ENCODE results near the gene GATAD2A.

Gene GATAD2A

GRCh38 chr19:19448238-19448544 is 42.7 kb downstream of the GATAD2A start:
- no peak for TF ChIP-seq REST (IDR thresholded peaks at IDR 0.05; ENCODE audit: insufficient read depth in 1 of 2, low read depth in 2 of 2, low read length in 2 of 2)
- TF ChIP-seq POLR2AphosphoS5 (IDR thresholded peaks at IDR 0.05; ENCODE audit: low read depth, low read length) = no peak
- no peak for TF ChIP-seq FOXP2 (optimal IDR thresholded peaks at IDR 0.05; ENCODE audit: borderline replicate concordance, extremely low read depth, extremely low read length, insufficient read depth)
- TF ChIP-seq TAF1 (IDR thresholded peaks at IDR 0.05; ENCODE audit: borderline replicate concordance, insufficient read depth, low read length) = no peak
- TF ChIP-seq SIN3A (IDR thresholded peaks at IDR 0.05; ENCODE audit: borderline replicate concordance, insufficient read depth, low read length) = no peak

GRCh38 chr19:19451429-19452242 is 46.2 kb downstream of the GATAD2A start:
- TF ChIP-seq REST (IDR thresholded peaks at IDR 0.05; ENCODE audit: insufficient read depth in 1 of 2, low read depth in 2 of 2, low read length in 2 of 2) (no peak), SIN3A (IDR thresholded peaks at IDR 0.05; ENCODE audit: borderline replicate concordance, insufficient read depth, low read length) (no peak), TAF1 (IDR thresholded peaks at IDR 0.05; ENCODE audit: borderline replicate concordance, insufficient read depth, low read length) (no peak)

GRCh38 chr19:19452243-19453124 is 47.0 kb downstream of the GATAD2A start:
- TF ChIP-seq POLR2AphosphoS5 (IDR thresholded peaks at IDR 0.05; ENCODE audit: low read depth, low read length) = no peak
- no peak for TF ChIP-seq FOXP2 (optimal IDR thresholded peaks at IDR 0.05; ENCODE audit: borderline replicate concordance, extremely low read depth, extremely low read length, insufficient read depth)
- TF ChIP-seq REST (IDR thresholded peaks at IDR 0.05; ENCODE audit: insufficient read depth in 1 of 2, low read depth in 2 of 2, low read length in 2 of 2) = no peak
- no peak for TF ChIP-seq TAF1 (IDR thresholded peaks at IDR 0.05; ENCODE audit: borderline replicate concordance, insufficient read depth, low read length)
- no peak for TF ChIP-seq SIN3A (IDR thresholded peaks at IDR 0.05; ENCODE audit: borderline replicate concordance, insufficient read depth, low read length)

- no peak for TF ChIP-seq SIN3A (IDR thresholded peaks at IDR 0.05; ENCODE audit: borderline replicate concordance, insufficient read depth, low read length)
- no peak for TF ChIP-seq POLR2AphosphoS5 (IDR thresholded peaks at IDR 0.05; ENCODE audit: low read depth, low read length)
Observed at GRCh38 chr19:19453125-19453454, 47.6 kb downstream of the GATAD2A start.

- TF ChIP-seq TAF1 (IDR thresholded peaks at IDR 0.05; ENCODE audit: borderline replicate concordance, insufficient read depth, low read length) (no peak), SIN3A (IDR thresholded peaks at IDR 0.05; ENCODE audit: borderline replicate concordance, insufficient read depth, low read length) (no peak), POLR2AphosphoS5 (IDR thresholded peaks at IDR 0.05; ENCODE audit: low read depth, low read length) (no peak), FOXP2 (optimal IDR thresholded peaks at IDR 0.05; ENCODE audit: borderline replicate concordance, extremely low read depth, extremely low read length, insufficient read depth) (no peak), REST (IDR thresholded peaks at IDR 0.05; ENCODE audit: insufficient read depth in 1 of 2, low read depth in 2 of 2, low read length in 2 of 2) (no peak)
Observed at GRCh38 chr19:19457671-19458070, 52.2 kb downstream of the GATAD2A start.
